ENCODE data around the gene FADS3. TPM values are rescaled to one million over a fixed set of nuclear protein-coding genes. Genes with fewer than 3 reads are reported as not detected.

FADS3 gene
- total RNA-seq, 4 donors from 2014 or later = 135 to 327 (median 205) TPM

DNA sequence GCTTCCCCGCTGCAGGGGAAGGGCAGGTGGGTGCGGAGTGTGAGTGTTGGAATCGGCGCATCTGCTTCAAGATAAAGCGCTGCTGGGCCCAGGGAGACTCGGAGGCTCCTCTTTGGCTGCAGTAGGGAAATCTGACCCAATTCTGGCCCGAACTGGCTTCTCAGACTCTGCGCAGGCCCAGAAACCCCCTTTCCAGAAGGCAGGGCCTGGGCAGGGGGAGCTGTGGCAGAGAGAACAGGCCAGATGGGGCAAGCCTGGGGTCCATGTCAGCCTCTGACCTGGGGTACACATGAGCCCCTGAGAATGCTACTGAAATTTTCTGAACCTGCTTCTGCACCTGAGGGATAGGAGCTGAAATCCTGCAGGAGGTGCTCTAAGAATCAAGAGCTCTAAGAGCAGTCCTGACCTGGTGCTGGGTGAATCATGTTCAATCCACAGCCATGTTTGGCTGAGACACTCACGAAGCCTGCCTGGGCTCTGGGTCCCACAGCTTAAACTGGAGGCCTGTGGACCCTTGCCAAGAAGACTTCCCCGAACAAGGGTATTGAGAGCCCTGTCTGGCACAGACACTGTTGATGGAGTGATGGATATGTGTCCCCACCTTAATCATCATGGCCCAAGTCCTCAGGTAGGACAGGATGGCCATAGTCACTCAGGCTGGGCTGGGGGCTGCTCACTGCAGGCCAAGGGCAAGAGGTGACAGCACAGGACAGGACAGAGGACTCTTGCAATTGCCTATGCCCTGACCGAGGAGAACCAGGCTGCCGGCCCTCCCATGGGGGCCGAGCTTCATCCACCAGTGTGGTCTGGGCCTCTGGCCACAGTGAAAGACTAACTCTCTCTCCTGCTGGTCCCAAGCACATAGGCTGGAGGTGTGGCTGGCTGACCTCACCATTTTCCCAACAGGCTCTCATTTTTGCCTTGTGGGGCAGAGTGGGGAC, 19.1 kb upstream of the FADS3 start:
- Histone ChIP-seq H3K4me1 (peaks cover 0 to 80% (median 43%) of the 10 kb centered on the region in 4 donors), H3K27ac (peak overlapping the region; percentile 62 to 95 (median 74))
- WGBS, 2 donors = 61 to 77% methylated on average over 11 to 12 of the region's 13 CpGs

GRCh38 chr11:61908730-61909316, 17.5 kb upstream of the FADS3 start:
- DNase-seq (ENCODE audit: low spot score in 2 of 2) = peak in 1 of 2 donors; percentile 62
- TF ChIP-seq, protein P1, sequence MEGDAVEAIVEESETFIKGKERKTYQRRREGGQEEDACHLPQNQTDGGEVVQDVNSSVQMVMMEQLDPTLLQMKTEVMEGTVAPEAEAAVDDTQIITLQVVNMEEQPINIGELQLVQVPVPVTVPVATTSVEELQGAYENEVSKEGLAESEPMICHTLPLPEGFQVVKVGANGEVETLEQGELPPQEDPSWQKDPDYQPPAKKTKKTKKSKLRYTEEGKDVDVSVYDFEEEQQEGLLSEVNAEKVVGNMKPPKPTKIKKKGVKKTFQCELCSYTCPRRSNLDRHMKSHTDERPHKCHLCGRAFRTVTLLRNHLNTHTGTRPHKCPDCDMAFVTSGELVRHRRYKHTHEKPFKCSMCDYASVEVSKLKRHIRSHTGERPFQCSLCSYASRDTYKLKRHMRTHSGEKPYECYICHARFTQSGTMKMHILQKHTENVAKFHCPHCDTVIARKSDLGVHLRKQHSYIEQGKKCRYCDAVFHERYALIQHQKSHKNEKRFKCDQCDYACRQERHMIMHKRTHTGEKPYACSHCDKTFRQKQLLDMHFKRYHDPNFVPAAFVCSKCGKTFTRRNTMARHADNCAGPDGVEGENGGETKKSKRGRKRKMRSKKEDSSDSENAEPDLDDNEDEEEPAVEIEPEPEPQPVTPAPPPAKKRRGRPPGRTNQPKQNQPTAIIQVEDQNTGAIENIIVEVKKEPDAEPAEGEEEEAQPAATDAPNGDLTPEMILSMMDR (IDR thresholded peaks at IDR 0.05) = no peak
- TF ChIP-seq EP300 (IDR thresholded peaks at IDR 0.05) (no peak), POLR2A (IDR thresholded peaks at IDR 0.05) (no peak)
- H3K9me3 ChIP-seq = no peaks in the 10 kb centered on the region
- no peaks in the 10 kb centered on the region for H3K27me3 ChIP-seq
- WGBS, 2 donors = 40 to 42% methylated on average over 10 of the region's 10 CpGs
- H3K4me1 ChIP-seq = peaks cover 0 to 63% (median 39%) of the 10 kb centered on the region in 4 donors
- H3K4me3 ChIP-seq = no peak overlapping the region
- peak overlapping the region in 3 of 4 donors; percentile 59 to 95 (median 83) for H3K27ac ChIP-seq
- H3K36me3 ChIP-seq = peaks cover 0 to 43% (median 5%) of the 10 kb centered on the region in 3 donors

More for the DNA sequence above, 19.1 kb upstream of the FADS3 start:
- no peak overlapping the region for H3K4me3 ChIP-seq
- TF ChIP-seq, protein P1 (IDR thresholded peaks at IDR 0.05) = no peak
- TF ChIP-seq EP300 (IDR thresholded peaks at IDR 0.05) (no peak), POLR2A (IDR thresholded peaks at IDR 0.05) (no peak)
- H3K9me3 ChIP-seq = no peaks in the 10 kb centered on the region
- peaks cover 0 to 27% (median 5%) of the 10 kb centered on the region in 3 donors for H3K36me3 ChIP-seq
- peak in 1 of 2 donors; percentile 29 for DNase-seq (ENCODE audit: low spot score in 2 of 2)
- no peaks in the 10 kb centered on the region for H3K27me3 ChIP-seq

DNA sequence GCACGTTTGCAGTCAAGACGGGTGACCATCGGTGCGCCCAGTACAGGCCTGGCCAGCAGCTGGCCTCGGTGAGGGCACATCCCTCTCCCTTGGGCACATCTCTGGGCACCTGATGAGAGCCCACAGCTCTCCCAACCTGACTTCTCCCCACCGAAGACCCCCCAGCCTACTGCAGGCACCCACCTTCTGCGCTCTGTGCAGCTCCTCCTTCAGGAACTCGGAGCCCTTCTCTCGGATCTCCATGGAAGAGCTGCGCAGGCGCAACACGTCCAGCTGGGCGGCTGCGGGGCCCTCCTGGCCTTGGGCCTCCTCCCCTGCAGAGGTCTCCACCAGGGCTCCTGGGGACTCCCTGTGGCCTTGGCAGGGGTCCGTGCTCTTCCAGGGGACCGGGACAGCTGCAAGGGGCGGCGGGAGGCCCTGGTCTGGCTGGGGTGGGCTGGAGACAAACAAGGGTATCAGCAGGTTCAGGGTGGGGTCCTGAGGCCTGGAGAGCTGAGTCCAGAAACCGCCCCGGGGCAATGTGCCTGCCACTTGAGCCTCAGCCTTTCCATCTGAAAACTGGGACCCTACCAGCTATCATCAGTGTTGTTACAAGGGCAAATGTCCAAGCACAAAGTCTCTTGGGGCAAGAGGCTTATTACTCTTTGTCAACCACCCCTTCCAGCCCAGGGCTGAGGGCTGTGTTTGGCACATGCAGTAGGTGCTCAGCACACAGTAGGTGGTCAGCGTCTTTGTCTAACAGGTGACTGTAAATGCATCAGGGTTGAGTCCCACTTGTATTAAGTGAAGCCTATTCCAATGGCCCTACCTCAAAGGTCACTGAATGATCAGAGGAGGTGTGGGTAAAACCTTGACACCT, 16.8 kb upstream of the FADS3 start:
- WGBS, 2 donors = 82 to 83% methylated on average over 16 to 20 of the region's 21 CpGs
- H3K27me3 ChIP-seq = no peaks in the 10 kb centered on the region
- peaks cover 0 to 48% (median 5%) of the 10 kb centered on the region in 3 donors for H3K36me3 ChIP-seq
- TF ChIP-seq, protein P1 (IDR thresholded peaks at IDR 0.05) = no peak
- TF ChIP-seq EP300 (IDR thresholded peaks at IDR 0.05) (no peak), POLR2A (IDR thresholded peaks at IDR 0.05) (no peak)
- H3K9me3 ChIP-seq = no peaks in the 10 kb centered on the region
- no peak for DNase-seq (ENCODE audit: low spot score in 2 of 2)
- peaks cover 0 to 56% (median 37%) of the 10 kb centered on the region in 4 donors for H3K4me1 ChIP-seq
- H3K27ac ChIP-seq = peak overlapping the region in 3 of 4 donors; percentile 59 to 95 (median 83)
- no peak overlapping the region for H3K4me3 ChIP-seq

- DNase-seq (ENCODE audit: low spot score in 2 of 2) = no peak
- no peak for TF ChIP-seq POLR2A (IDR thresholded peaks at IDR 0.05)
- TF ChIP-seq, protein P1 (IDR thresholded peaks at IDR 0.05) = no peak
- no peak for TF ChIP-seq EP300 (IDR thresholded peaks at IDR 0.05)
- H3K4me3 ChIP-seq = no peak overlapping the region
- H3K9me3 ChIP-seq = no peaks in the 10 kb centered on the region
- peak overlapping the region in 1 of 4 donors; percentile 14 for H3K27ac ChIP-seq
- H3K4me1 ChIP-seq = peaks cover 0 to 48% (median 30%) of the 10 kb centered on the region in 4 donors
- peaks cover 0 to 57% (median 5%) of the 10 kb centered on the region in 3 donors for H3K36me3 ChIP-seq
- 89 to 96% methylated on average over 18 to 19 of the region's 19 CpGs for WGBS, 2 donors
- H3K27me3 ChIP-seq = no peaks in the 10 kb centered on the region
Measured at GRCh38 chr11:61907282-61907681, 15.9 kb upstream of the FADS3 start.

Measured in tibial nerve (tissue), 4 donors.